HepG2 (cell line): ENCODE data around the gene PPP2R5B. TPM values are rescaled to one million over a fixed set of nuclear protein-coding genes. Genes with fewer than 3 reads are reported as not detected.
A peak's percentile ranks its signal among the peaks of the same experiment; 100 is the strongest.

Experiments used
- ARNT ChIP-seq: fragments of 450-650 bp; IDR thresholded peaks from 2 replicates; pipeline ENCODE4 v1.6.1; 2017
- DDIT3 ChIP-seq: sonication (generic); formaldehyde crosslinking; IDR thresholded peaks from 2 replicates; pipeline ENCODE4 v1.4.0; 2020; ENCODE audit warnings: mild to moderate bottlenecking, missing genetic modification reagents
- ERF ChIP-seq: IDR thresholded peaks from 2 replicates; pipeline ENCODE4 v1.6.1; 2018; ENCODE audit warnings: missing biosample characterization, missing genetic modification reagents
- HNRNPH1 ChIP-seq: fragments of 200-400 bp; formaldehyde crosslinking; optimal IDR thresholded peaks from 2 replicates; pipeline ENCODE3; 2017; ENCODE audit warnings: mild to moderate bottlenecking, low read depth, low read length
- MATR3 ChIP-seq: sonication (generic); formaldehyde crosslinking; IDR thresholded peaks from 2 replicates; pipeline ENCODE4 v1.4.0; 2020; ENCODE audit warnings: missing genetic modification reagents
- POGZ ChIP-seq: sonication (generic); formaldehyde crosslinking; IDR thresholded peaks from 2 replicates; pipeline ENCODE4 v1.4.0; 2020; ENCODE audit warnings: mild to moderate bottlenecking, missing genetic modification reagents
- POLR2A ChIP-seq, 2 experiments: IDR thresholded peaks; 2 replicates each; pipeline ENCODE4 v1.6.1; 2011; ENCODE audit warnings: low read depth in 2 of 2, low read length in 2 of 2, mild to moderate bottlenecking in 1 of 2, moderate library complexity in 1 of 2; ENCODE audit not compliant: insufficient read depth in 1 of 2
- RAD51 ChIP-seq: fragments of 450-650 bp; IDR thresholded peaks from 2 replicates; pipeline ENCODE4 v1.6.1; 2016; ENCODE audit warnings: borderline replicate concordance
- SUZ12 ChIP-seq: fragments of 150-350 bp; IDR thresholded peaks from 2 replicates; pipeline ENCODE4 v1.6.1; 2014; ENCODE audit warnings: low read depth, low read length
- TRIM24 ChIP-seq: sonication (generic); formaldehyde crosslinking; IDR thresholded peaks from 2 replicates; pipeline ENCODE4 v1.8.0; 2022; ENCODE audit warnings: mild to moderate bottlenecking, missing genetic modification reagents
- ZFP36L1 ChIP-seq: sonication (generic); formaldehyde crosslinking; IDR thresholded peaks from 2 replicates; pipeline ENCODE4 v1.8.0; 2022; ENCODE audit warnings: mild to moderate bottlenecking, missing genetic modification reagents, moderate library complexity
- ZFP41 ChIP-seq: sonication (generic); formaldehyde crosslinking; IDR thresholded peaks from 2 replicates; pipeline ENCODE4 v1.4.0; 2020; ENCODE audit warnings: mild to moderate bottlenecking, missing genetic modification reagents, borderline replicate concordance
- ZNF33A ChIP-seq: sonication (generic); formaldehyde crosslinking; IDR thresholded peaks from 2 replicates; pipeline ENCODE4 v1.5.1; 2020; ENCODE audit warnings: missing genetic modification reagents, mild to moderate bottlenecking, moderate library complexity, borderline replicate concordance
- ZNF33B ChIP-seq: sonication (generic); formaldehyde crosslinking; IDR thresholded peaks from 2 replicates; pipeline ENCODE4 v1.5.1; 2020; ENCODE audit warnings: mild to moderate bottlenecking, missing genetic modification reagents
- ZNF441 ChIP-seq: sonication (generic); formaldehyde crosslinking; IDR thresholded peaks from 2 replicates; pipeline ENCODE4 v1.7.0; 2021; ENCODE audit warnings: missing genetic modification reagents, borderline replicate concordance
- ZNF567 ChIP-seq: sonication (generic); formaldehyde crosslinking; IDR thresholded peaks from 2 replicates; pipeline ENCODE4 v1.8.1; 2023; ENCODE audit warnings: mild to moderate bottlenecking, missing genetic modification reagents, borderline replicate concordance
- ZNF7 ChIP-seq: IDR thresholded peaks from 2 replicates; pipeline ENCODE4 v1.6.1; 2016; ENCODE audit warnings: missing biosample characterization, missing genetic modification reagents
- ZNF841 ChIP-seq: sonication (generic); formaldehyde crosslinking; IDR thresholded peaks from 2 replicates; pipeline ENCODE4 v1.8.1; 2023; ENCODE audit warnings: missing genetic modification reagents, borderline replicate concordance
- ZSCAN9 ChIP-seq: IDR thresholded peaks from 2 replicates; pipeline ENCODE4 v1.6.1; 2016; ENCODE audit warnings: borderline replicate concordance
- polyA plus RNA-seq, 8 experiments: library from polyadenylated mRNA; depleted of rRNA in 3 of 8; stranded (reverse) in 7 of 8; unstranded in 1 of 8; fragments of >200 nt; fragmentation: Illumina TruSeq in 4 of 8; extraction: Trizol in 4 of 8; gene quantifications; 2 replicates each; pipeline versions ENCODE4 v1.2.1 to v1.2.3, GENCODE V29; 2011 to 2016; ENCODE audit warnings: low read depth in 4 of 8, missing spikeins in 1 of 8, mixed read lengths in 1 of 8; ENCODE audit not compliant: insufficient read depth in 1 of 8
- total RNA-seq, 5 experiments: library from RNA; depleted of rRNA; stranded (reverse); fragments of >200 nt; fragmentation: Illumina TruSeq; extraction: Trizol; gene quantifications; 2 replicates each; pipeline ENCODE4 v1.2.3, GENCODE V29; 2016; ENCODE audit warnings: low read depth in 1 of 5
- TF ChIP-seq, protein P1 (sequence below): sonication (generic); formaldehyde crosslinking; IDR thresholded peaks from 2 replicates; pipeline ENCODE4 v1.4.0; 2020; ENCODE audit warnings: missing genetic modification reagents
- TF ChIP-seq, protein P2 (sequence below): sonication (generic); formaldehyde crosslinking; IDR thresholded peaks from 2 replicates; pipeline ENCODE4 v1.8.1; 2022; ENCODE audit warnings: mild to moderate bottlenecking, missing genetic modification reagents
- TF ChIP-seq, protein P3 (sequence below): sonication (generic); formaldehyde crosslinking; IDR thresholded peaks from 2 replicates; pipeline ENCODE4 v1.4.0; 2020; ENCODE audit warnings: mild to moderate bottlenecking, missing genetic modification reagents

Gene PPP2R5B
- total and polyA plus RNA-seq, 2 of the 13 experiments (the other 11 are each of a cell fraction or from before 2014, with no cell fraction given): 2.3 to 8.3 TPM

- TF ChIP-seq MATR3 (CRISPR knock-in tag) (no peak), ZNF567 (CRISPR knock-in tag) (no peak), HNRNPH1 (no peak), POGZ (no peak), ZNF7 (CRISPR knock-in tag) (no peak), ERF (CRISPR knock-in tag) (peak; percentile 21; the same call in 1 of the 2 replicates), ARNT (no peak), ZNF33B (CRISPR knock-in tag) (no peak), POLR2A (IDR thresholded peaks at IDR 0.05; ENCODE audit: insufficient read depth in 1 of 2, low read depth in 2 of 2, low read length in 2 of 2) (no peak), ZFP36L1 (CRISPR knock-in tag) (no peak), ZNF33A (CRISPR knock-in tag) (no peak), SUZ12 (no peak), RAD51 (no peak), TRIM24 (CRISPR knock-in tag) (peak; percentile 42; the same call in 1 of the 2 replicates), ZFP41 (CRISPR knock-in tag) (no peak), DDIT3 (CRISPR knock-in tag) (no peak), ZSCAN9 (CRISPR knock-in tag) (no peak), ZNF841 (CRISPR knock-in tag) (0 out of 2 replicates have a peak, but pooled peaks have one; percentile 22), ZNF441 (CRISPR knock-in tag) (no peak)
- TF ChIP-seq, protein P1, sequence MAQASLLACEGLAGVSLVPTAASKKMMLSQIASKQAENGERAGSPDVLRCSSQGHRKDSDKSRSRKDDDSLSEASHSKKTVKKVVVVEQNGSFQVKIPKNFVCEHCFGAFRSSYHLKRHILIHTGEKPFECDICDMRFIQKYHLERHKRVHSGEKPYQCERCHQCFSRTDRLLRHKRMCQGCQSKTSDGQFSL (CRISPR knock-in tag): no peak
- TF ChIP-seq, protein P2, sequence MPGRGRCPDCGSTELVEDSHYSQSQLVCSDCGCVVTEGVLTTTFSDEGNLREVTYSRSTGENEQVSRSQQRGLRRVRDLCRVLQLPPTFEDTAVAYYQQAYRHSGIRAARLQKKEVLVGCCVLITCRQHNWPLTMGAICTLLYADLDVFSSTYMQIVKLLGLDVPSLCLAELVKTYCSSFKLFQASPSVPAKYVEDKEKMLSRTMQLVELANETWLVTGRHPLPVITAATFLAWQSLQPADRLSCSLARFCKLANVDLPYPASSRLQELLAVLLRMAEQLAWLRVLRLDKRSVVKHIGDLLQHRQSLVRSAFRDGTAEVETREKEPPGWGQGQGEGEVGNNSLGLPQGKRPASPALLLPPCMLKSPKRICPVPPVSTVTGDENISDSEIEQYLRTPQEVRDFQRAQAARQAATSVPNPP (CRISPR knock-in tag): no peak
- TF ChIP-seq, protein P3, sequence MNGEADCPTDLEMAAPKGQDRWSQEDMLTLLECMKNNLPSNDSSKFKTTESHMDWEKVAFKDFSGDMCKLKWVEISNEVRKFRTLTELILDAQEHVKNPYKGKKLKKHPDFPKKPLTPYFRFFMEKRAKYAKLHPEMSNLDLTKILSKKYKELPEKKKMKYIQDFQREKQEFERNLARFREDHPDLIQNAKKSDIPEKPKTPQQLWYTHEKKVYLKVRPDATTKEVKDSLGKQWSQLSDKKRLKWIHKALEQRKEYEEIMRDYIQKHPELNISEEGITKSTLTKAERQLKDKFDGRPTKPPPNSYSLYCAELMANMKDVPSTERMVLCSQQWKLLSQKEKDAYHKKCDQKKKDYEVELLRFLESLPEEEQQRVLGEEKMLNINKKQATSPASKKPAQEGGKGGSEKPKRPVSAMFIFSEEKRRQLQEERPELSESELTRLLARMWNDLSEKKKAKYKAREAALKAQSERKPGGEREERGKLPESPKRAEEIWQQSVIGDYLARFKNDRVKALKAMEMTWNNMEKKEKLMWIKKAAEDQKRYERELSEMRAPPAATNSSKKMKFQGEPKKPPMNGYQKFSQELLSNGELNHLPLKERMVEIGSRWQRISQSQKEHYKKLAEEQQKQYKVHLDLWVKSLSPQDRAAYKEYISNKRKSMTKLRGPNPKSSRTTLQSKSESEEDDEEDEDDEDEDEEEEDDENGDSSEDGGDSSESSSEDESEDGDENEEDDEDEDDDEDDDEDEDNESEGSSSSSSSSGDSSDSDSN: no peak; the same call in 1 of the 2 replicates
Observed at GRCh38 chr11:64885367-64886286, 38.9 kb upstream of the PPP2R5B start (continued).
